IPS-NIHi7 (cell line): Measurements from ENCODE around the gene AKAP13.
A peak's percentile ranks its signal among the peaks of the same experiment; 100 is the strongest.
"Not testable (repeated sequence)": the region's sequence is repeated elsewhere in the genome, so short reads cannot be mapped to it uniquely, and the experiment has no call there.

Experiments
- DNase-seq: peaks from one replicate; pipeline ENCODE4 v3.0.0; 2012; ENCODE audit warnings: mixed read lengths; ENCODE audit errors: extremely low spot score

AKAP13 gene

DNA sequence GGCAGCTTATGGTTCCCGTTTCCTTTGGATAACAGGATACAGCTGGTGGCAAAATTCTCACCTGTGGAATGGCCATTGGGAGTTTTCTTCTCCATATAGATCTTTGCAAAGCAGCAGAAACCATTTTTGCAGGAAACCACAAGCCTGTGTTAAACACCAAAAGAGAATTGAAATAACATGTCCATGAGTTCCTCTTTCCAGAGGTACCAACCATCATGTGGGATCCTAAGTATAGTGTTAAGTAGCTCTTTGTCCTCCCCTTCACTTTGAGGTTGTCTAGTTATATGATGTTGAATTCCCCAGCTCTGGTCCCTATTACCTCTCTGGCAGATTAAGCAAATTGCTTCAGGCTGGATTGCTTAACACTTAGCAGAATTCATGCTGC is 94.9 kb downstream of the AKAP13 start:
- DNase-seq: no peak

DNA sequence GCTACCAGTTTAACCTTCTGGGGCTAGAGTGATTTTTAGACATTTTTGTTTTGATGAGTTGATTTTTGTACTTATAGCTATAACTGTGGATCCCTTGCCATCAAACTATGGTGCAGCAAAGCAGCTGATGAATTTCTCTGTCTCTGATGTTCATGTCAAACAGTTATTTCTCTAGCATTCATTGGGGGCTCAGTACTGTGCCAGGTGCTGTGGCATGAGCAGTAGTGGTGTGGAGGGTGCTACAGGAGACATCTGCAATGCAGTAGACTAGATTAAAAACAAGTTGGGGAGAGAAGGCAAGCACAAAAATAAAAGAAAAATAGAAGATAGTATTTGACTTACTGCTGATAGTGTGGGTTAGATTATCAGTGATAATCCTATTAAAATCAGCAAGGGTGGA is 95.3 kb downstream of the AKAP13 start:
- DNase-seq: no peak

- no peak for DNase-seq
Observed at GRCh38 chr15:85477061-85477460, 96.7 kb downstream of the AKAP13 start.

- no peak for DNase-seq
Observed at GRCh38 chr15:85477730-85478129, 97.3 kb downstream of the AKAP13 start.

- DNase-seq: peak; percentile 18
Observed at GRCh38 chr15:85479071-85479647, 98.8 kb downstream of the AKAP13 start.

GRCh38 chr15:85480923-85481322 is 100.5 kb downstream of the AKAP13 start:
- DNase-seq: no peak

GRCh38 chr15:85481543-85481942 is 101.1 kb downstream of the AKAP13 start:
- not testable (repeated sequence) for DNase-seq

- no peak for DNase-seq
Observed at GRCh38 chr15:85482894-85483293, 102.5 kb downstream of the AKAP13 start.

DNA sequence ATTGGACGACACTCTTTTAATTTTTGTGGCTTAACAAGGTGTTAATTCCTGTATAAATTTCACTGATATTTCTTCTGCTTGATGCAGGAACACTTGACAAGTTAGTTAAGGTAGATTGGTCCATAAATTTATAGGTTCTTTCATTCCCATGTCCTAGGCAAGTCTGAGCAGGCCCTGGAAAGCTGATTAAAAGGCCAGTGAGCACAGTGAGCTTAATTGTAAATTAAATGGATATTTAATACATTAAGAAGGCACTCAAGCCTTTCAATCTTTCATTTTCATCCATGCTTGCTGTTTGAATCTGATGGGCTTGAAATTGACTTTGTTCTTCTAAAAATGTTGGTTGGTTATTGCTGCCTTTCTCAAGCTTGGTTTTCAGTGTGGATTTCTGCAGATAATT is 103.6 kb downstream of the AKAP13 start:
- DNase-seq: not testable (repeated sequence)

DNA sequence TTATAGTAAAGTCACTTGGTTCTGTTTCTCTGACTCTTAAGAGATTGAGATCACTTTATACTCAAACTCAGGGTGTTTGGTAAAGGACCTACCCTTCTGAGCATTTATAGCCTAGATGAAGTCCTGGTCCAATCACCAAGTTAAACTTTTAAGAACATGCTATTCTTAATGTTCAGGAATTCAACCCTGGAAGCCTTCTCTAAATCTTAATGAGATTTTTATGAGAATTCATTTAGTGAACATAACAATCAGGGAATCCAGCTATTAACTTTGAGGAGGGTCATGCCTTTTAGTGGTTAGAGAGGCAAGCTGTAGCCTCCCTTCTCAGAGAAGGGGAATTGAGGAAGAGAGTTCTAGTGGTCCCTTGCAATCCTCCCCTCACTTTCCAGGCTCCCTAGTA is 104.5 kb downstream of the AKAP13 start:
- DNase-seq: not testable (repeated sequence)

DNA sequence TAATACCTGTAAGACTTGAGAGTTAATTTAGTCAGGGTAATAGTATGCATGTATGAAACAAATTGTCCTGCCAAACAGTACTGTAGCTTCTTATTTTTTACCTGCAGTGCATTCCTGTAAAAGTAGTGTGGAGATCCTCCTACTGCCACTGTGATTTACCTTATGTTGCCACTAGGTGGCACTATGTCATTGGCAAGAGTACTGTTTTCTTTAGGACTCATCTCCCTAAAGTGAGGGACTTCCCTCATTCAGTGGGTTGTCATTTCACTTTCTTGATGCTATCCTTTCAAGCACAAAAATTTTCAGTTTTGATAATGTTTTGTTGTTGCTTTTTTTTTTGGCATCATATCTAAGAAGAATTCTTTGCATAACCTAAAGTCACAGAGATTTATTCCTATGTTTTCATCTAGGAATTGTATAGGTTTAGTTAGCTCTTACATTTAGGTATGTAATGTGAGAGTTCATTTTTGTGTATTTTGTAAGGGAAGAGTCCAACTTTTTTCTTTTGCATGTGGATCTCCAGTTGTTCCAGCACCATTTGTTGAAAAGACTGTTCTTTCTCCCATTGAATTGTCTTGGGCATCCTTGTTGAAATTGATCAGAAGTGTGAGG is 105.7 kb downstream of the AKAP13 start:
- DNase-seq: peak; percentile 79

DNA sequence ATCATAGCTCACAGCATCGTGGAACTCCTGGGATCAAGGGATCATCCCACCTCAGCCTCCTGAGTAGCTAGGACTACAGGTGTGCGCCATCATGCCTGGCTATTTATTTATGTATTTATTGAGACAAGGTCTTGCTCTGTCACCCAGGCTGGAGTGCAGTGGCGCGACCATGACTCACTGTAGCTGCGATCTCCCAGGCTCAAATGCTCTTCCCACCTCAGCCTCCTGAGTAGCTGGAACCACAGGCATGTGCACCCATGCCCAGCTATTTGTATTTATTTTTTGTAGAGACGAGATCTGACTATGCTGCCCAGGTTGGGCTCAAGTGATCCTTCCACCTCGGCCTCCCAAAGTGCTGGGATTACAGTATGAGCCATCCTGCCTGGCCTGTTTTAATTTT is 107.4 kb downstream of the AKAP13 start:
- not testable (repeated sequence) for DNase-seq

- no peak for DNase-seq
Observed at GRCh38 chr15:85488997-85489396, 108.6 kb downstream of the AKAP13 start.

GRCh38 chr15:85489773-85490493 is 109.5 kb downstream of the AKAP13 start:
- no peak for DNase-seq

GRCh38 chr15:85490856-85491255 is 110.5 kb downstream of the AKAP13 start:
- no peak for DNase-seq

- DNase-seq: no peak
Observed at GRCh38 chr15:85491691-85492090, 111.3 kb downstream of the AKAP13 start.

DNA sequence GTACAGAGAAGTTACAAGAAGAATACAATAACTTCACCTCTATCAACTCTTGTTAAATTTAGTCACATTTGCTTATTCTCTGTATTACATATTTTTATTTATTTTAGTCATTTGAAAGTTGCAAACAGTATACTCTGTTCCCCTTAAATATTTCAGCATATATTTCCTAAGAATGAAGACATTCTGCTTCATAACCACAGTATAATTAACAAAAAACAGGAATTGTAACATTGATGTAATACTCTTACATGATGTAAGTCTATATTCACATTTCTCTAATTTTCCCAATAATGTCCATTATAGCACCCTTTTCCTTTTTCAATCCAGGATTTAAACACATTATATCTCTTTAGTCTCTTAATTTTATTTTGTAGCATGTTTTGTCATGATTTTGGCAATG is 112.0 kb downstream of the AKAP13 start:
- no peak for DNase-seq

DNA sequence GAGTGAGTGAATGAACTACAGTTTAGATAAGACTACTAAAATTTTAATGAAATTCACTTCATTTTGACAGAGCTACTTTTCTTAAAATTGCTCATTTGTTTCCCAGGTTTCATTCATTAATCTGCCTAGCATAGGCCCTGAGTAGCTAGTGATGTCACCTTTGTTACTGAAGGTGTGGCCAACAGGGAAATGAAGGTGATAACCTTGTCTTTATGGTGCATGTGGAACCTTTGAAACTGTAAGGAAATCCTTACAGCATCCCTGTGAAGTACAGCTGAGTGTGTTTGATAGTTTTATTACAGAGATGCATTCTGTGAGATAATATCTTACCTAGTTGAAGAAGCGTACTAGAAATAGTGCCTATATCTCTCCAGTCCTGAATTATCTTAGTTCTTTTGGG is 112.9 kb downstream of the AKAP13 start:
- no peak for DNase-seq

DNA sequence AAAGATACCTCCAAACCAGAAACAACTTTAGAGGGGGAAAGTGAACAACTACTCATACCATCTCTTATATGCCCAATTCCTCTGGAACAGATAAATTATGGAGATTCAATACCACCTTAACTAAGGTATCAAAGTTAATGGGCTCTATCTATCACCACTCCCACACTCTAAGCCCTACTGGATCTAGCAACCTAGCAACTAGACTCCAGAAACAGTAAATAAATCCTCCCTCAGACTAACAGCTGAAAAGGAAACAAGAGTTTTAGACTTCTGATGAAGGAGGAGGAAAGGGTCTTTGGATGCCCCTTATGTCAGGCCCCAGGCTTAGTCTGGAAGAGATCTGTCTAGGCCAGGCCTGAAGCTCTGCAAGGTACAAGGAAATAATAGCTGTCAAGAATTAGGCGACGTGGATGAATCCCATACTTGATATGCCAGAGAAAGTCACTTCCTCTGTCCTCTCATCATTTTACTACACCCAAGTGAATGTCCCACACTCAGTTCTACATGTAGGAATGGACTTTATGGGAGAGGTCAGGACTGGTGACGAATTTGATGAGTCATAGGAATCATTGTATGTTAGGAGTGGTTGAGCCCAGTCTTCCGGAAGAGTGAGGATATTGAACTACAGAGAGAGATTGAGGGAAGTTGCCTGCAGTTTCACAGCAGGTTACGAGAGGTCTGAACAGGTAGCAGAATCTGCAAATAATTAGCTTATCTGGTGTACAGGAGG is 113.8 kb downstream of the AKAP13 start:
- no peak for DNase-seq

DNA sequence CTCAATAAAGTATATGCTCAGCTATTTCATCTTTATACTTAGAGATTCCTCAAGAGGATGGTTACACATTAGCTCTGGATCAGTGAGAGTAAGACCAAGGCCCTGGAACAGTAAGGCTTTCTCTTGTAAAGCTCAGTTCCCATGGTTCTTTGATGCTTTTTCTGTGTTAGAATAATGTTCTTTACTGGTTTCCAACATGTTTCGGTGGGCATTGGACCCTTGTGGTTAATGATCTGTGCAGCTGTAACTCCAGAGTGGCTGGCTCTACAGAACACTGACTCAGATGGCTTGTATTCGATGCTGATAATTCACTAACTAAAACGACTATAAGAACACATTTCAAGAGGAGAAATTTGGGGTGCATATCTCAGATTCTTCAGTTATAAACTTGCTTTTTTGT is 114.7 kb downstream of the AKAP13 start:
- no peak for DNase-seq

- no peak for DNase-seq
Observed at GRCh38 chr15:85495544-85495943, 115.1 kb downstream of the AKAP13 start.

GRCh38 chr15:85496151-85496550 is 115.7 kb downstream of the AKAP13 start:
- DNase-seq: no peak
